ENCODE data around the gene UCMA.
A peak's percentile ranks its signal among the peaks of the same experiment; 100 is the strongest.
"Not testable (repeated sequence)": the region's sequence is repeated elsewhere in the genome, so short reads cannot be mapped to it uniquely, and the experiment has no call there.

Gene UCMA, protein sequence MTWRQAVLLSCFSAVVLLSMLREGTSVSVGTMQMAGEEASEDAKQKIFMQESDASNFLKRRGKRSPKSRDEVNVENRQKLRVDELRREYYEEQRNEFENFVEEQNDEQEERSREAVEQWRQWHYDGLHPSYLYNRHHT

DNA sequence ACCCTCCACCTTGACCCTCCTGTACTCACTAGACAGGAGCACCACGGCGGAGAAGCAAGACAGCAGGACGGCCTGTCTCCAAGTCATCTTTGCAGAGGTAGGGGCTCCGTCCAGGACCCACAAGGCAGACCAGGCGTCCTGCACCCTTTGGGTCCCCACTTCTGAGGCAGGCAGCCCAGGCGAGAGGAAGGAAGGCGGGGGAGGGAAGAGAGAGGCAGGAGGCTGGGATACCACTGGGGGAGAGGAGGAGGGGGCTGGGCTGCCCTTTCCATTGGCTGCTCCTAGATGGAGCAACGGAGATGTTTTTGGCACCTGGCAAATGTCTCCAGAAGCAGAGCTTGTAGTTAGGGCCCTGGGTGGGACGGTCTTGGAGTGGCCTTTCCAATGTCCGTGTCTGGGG lies at the start of gene UCMA:
UCMA (minus strand) TSS at position 203 of the 400 bp plus-strand sequence; CDS start at position 87, 116 bp downstream.
- no peak for DNase-seq

DNA sequence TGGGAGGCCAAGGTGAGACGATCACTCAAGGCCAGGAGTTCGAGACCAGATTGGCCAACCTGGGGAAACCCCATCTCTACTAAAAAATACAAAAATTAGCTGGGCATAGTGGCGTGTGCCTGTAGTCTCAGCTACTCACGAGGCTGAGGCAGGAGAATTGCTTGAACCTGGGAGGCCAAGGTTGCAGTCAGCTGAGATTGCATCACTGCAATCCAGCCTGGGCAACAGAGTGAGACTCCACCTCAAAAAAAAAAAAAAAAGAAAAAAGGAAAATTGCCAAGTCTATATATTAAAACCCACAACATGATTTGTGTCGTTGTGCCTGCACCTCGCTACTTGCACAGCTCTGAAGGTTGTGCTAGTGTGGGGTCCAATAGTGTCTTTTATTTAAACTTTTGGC lies 48.2 kb upstream of the UCMA start:
- not testable (repeated sequence) for DNase-seq

DNA sequence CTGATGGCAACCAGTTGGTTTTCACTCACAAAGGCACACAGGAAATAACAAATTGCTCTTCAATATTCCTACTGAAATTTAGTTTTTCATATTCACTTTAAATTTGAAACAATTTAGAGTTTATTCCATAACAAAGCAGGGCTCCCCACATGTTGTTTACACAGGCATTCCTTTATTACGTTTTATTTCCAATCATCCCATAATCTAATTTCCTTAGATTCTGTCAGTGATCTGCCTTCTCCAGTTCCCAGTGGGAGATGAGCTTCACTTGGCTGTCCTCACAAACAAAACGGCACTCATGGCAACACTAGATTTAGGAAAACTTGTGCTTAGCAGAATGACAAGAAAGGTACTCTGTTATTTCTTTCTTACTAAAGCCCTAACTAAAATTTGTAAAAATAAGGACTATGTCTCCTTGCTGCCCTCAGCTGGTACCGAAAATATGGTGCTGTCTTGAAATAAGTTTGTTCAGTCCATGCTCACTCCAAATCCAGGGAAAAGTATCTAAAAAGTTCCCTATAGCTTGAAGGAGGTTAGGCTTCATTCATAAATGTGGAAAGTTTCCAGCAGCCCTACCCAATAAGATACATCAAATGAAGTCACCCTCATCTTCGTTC lies 42.7 kb upstream of the UCMA start:
- no peak for DNase-seq

DNA sequence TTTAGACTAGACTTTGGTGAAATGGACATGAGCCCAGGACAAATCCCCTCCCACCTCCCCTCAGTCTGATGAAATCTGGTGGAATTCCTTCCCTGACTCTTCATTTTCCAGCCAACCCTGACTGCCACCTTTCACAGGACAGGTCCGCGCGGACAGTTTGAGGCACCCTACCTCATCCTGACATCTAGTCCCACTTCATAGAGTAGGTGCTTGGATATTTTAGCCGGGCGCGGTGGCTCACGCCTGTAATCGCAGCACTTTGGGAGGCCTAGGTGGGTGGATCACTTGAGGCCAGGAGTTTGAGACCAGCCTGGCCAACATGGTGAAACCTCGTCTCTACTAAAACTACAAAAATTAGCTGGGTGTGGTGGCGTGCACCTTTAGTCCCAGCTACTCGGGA lies 42.0 kb upstream of the UCMA start:
- not testable (repeated sequence) for DNase-seq

- peak; percentile 8 for DNase-seq
Measured at GRCh38 chr10:13272164-13272571, 38.0 kb upstream of the UCMA start.

- peak; percentile 9 for DNase-seq
Measured at GRCh38 chr10:13271552-13272163, 37.5 kb upstream of the UCMA start.

DNA sequence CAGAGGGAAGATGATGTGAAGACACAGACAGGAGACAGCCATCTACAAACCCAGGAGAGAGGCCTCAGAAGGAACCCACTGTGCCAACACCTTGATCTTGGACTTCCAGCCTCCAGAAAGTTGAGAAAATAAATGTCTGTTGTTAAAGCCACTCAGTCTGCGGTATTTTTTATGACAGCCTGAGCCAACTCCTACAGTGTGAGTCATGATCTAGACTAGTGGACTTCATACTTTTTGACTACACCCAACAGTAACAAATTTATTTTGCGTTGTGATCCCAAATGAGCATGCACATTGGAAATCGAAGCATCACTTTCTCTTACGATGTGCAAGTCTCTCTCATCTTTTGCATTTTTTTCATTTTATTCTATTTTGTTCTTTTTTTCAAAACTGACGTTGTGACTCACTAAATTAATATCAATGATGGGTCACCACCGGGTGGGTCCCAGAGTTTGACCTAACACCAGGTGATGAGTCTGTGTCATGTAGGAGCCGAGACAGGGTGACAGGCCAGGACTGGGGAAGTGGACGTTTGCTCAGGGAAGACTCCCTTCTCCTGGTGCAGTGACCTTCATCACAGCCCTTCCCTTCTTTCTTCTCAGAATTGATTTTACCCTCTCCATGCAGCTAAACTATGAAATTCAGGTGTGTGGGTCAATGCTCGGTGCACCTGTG lies 36.8 kb upstream of the UCMA start:
- DNase-seq, result peak; percentile 17

DNA sequence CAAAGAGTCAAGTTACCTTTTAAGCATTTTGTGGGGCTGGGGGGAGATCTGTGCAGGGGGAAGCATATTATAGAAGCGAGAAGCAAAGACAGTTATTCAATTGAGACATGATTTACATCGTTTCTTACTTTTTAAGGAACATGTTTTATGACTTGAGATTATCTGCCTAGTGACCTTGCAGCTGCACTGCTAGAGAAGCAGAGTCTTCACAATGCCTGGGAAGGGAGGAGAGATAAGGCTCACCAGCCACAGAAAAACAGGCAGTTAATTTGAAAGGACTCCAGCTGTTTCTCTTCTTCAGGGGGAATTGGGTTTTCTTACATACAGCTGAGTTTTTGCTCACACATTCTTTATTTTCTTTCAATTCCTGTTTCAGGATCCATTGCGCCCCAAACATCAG lies 34.7 kb upstream of the UCMA start:
- DNase-seq, result no peak

- no peak for DNase-seq
Measured at GRCh38 chr10:13268310-13268709, 34.1 kb upstream of the UCMA start.

- no peak for DNase-seq
Measured at GRCh38 chr10:13263591-13263990, 29.4 kb upstream of the UCMA start.

- DNase-seq, result no peak
Measured at GRCh38 chr10:13262433-13262832, 28.3 kb upstream of the UCMA start.

DNA sequence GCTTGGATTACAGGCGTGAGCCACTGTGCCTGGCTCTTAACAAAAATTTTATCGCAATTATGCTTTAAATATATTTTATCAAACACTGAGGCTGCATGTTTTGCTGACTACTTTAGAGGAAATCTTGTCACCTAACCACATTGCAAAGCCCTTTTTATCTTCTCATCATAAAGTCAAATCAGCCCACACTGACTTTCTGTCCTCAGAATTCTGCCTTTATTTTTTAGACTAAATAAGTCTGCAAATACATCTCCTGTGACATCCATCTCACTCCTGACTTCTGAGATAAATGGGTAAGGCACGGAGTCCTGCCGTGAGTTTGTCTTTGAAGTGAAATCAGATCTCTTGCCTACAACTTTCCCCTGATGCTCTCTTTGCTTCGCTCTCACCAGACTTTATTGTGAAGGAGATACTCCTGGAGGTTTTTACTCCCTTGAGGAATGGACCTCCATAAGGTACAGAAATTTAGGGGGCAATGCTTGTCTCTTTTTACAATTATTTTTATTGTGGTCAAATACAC lies 23.5 kb upstream of the UCMA start:
- no peak for DNase-seq

DNA sequence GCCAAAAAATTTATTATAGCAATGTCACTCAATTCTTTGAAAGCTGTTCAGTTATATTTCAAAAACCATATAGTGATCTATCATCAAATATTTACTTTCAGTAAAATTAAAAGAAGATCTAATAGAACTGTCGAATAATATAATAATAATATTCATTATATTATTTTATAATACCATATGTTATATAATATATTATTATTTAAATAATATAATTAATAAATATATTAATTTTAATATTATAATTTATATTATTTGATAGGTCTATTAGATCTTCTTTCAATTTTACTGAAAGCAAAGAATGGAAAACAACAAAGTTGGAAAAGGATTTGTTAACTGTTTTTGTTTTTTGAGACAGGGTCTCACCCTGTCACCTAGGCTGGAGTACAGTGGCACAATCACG lies 22.5 kb upstream of the UCMA start:
- DNase-seq, result no peak

DNA sequence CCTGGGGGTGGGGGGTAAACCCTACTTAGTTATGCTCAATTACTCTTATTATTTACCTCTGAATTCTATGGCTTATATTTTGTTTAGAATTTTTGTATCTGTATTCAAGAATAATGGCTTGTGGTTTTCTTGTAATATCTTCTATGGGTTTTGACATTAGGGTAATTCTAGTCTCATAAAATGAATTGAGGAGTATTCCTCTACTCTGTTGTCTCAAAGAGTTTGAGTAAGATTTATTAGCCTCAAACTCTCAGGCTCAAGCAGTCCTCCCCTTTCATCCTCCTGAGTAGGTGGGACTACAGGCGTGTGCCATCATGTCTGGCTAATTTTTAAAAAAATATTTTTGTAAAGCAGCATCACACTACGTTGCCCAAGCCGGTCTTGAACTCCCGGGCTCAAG lies 19.6 kb upstream of the UCMA start:
- DNase-seq, result no peak

- DNase-seq, result no peak
Measured at GRCh38 chr10:13247784-13248183, 13.6 kb upstream of the UCMA start.

DNA sequence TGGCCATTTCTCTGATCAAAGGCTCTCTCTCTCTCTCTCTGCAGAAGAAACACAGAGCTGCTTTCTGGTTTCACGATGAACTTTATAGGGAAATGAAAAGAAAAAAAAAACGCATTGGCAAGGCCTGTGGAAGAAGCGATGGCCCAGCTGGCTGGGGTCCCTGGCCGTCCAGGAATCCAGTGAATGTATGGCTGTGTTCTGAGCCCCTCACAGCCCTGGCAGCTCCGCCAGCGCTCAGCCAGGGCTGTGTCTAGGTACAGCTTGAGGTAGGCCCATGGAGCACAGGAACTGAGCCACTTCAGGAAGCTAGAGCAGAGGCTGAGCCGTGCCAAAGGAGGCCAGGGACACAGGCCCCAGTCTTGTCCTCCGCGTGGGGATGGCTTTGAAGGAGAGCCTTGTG lies 13.1 kb upstream of the UCMA start:
- no peak for DNase-seq

- DNase-seq, result not testable (repeated sequence)
Measured at GRCh38 chr10:13242260-13242659, 8.1 kb upstream of the UCMA start.

DNA sequence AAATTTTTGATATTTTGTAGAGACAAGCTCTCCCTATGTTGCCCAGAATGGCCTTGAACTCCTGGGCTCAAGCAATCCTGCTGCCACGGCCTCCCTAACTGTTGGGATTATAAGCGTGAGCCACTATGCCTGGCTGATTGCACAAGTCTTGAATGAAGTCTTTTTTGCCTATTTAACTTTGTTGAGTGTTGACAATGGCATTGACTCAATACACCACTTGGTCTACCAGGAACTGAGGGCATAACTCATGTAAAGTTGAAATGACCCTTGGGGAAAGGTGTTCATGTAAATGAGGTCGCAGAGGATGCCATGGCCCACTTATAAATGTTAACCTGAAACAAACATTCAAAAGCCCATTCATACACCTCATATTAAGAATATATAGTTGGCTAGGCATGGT lies 7.4 kb upstream of the UCMA start:
- no peak for DNase-seq

DNA sequence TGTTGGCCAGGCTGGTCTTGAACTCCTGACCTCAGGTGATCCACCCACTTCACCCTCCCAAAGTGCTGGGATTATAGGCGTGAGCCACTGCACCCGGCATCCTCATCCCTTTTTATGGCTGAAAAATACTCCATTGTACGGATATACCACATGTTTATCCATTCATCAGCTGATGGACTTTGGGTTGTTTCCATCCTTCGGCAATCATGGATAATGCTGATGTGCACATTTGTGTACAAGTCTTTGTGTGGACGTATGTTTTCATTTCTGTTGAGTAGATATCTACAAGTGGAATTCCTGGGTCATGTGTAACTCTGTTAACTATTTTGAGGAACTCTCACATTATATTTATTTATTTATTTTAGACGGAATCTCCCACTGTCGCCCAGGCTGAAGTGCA lies 5.7 kb upstream of the UCMA start:
- no peak for DNase-seq

- no peak for DNase-seq
Measured at GRCh38 chr10:13238271-13239077, 4.3 kb upstream of the UCMA start.

DNA sequence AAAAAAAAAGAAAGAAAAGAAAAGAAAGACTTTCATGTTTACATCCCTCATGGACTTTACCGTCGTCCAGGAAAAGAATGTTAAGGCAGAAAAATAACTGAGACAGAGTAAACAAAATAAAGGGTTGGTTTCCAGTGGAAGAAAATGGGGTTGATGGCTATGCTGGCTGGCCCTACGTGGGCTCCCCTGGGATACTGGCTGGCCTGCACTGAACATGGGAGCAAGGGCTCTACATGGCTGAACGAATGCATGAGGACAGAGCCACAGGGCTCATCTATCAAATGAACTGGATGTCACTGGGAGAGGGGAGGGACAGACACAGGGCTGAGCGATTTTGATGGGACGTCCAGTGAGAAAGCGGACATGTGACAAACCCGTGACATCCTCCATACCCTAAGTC lies 2.5 kb upstream of the UCMA start:
- no peak for DNase-seq

GRCh38 chr10:13234736-13235135 lies 562 bp upstream of the UCMA start:
- DNase-seq, result not testable (repeated sequence)

- no peak for DNase-seq
Measured at GRCh38 chr10:13233358-13233757, 816 bp downstream of the UCMA start.

All from fibroblast of upper back skin (primary cell).